ENCODE results near the gene ABCC4. TPM values are rescaled to one million over a fixed set of nuclear protein-coding genes. Genes with fewer than 3 reads are reported as not detected.

Gene ABCC4, protein sequence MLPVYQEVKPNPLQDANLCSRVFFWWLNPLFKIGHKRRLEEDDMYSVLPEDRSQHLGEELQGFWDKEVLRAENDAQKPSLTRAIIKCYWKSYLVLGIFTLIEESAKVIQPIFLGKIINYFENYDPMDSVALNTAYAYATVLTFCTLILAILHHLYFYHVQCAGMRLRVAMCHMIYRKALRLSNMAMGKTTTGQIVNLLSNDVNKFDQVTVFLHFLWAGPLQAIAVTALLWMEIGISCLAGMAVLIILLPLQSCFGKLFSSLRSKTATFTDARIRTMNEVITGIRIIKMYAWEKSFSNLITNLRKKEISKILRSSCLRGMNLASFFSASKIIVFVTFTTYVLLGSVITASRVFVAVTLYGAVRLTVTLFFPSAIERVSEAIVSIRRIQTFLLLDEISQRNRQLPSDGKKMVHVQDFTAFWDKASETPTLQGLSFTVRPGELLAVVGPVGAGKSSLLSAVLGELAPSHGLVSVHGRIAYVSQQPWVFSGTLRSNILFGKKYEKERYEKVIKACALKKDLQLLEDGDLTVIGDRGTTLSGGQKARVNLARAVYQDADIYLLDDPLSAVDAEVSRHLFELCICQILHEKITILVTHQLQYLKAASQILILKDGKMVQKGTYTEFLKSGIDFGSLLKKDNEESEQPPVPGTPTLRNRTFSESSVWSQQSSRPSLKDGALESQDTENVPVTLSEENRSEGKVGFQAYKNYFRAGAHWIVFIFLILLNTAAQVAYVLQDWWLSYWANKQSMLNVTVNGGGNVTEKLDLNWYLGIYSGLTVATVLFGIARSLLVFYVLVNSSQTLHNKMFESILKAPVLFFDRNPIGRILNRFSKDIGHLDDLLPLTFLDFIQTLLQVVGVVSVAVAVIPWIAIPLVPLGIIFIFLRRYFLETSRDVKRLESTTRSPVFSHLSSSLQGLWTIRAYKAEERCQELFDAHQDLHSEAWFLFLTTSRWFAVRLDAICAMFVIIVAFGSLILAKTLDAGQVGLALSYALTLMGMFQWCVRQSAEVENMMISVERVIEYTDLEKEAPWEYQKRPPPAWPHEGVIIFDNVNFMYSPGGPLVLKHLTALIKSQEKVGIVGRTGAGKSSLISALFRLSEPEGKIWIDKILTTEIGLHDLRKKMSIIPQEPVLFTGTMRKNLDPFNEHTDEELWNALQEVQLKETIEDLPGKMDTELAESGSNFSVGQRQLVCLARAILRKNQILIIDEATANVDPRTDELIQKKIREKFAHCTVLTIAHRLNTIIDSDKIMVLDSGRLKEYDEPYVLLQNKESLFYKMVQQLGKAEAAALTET (N-terminal part only)
- total RNA-seq = 7.2 to 11.2 TPM (median 10.6 TPM) in 3 replicates
- long read RNA-seq, full-length matches to known transcripts = 17 of 23 reads
- long read RNA-seq, partial matches to known transcripts = 3 of 23 reads
- long read RNA-seq, other reads (novel, unspliced or antisense) = 3 of 23 reads

DNA sequence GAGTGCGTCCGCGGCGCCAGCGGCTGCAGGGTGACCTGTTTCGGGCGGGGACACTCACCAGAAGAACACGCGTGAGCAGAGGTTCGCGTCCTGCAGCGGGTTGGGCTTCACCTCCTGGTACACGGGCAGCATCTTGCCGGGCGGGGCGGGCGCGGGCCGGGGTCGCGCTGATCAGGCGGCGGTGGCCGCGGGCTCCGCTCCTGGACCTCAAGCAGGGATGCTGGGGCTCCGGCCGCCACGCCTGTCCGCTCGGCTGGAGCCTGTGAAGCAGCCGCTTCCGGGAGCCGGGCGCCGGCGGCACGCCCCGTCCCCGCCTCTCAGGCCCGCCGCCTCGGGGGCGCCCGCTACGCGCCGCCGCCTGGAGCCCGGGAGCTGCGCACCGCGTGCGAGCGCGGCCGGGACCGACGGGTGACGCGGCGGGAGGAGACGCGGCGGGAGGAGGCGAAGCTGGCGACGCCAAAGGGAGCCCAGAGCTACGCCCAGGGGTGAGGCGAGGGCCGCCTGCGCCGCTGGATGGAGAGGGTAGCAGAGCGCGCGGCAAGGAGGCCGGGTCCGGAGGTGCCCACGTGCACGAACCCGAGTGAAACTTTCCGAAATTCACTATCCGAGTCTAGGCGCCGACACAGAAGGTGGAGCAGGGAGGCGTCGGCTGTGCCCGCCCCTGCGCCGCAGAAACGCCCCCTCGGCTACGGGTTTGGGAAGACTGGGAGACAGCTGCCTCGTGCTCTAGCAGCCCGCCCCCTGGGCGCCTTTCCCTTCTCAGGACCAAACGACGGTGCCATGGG lies at the start of gene ABCC4:
TSS of gene ABCC4 (minus strand) at position 269 of the 785 bp plus-strand sequence. CDS start at position 132, 137 bp downstream.
- no peaks in the 10 kb centered on the region for H3K9me3 Mint-ChIP-seq (ENCODE audit: low read depth)
- H3K4me3 Mint-ChIP-seq (ENCODE audit: unreplicated experiment) = peak within 1 kb of the TSS; percentile 89
- H3K27me3 Mint-ChIP-seq (ENCODE audit: low read depth) = no peaks in the 10 kb centered on the region
- TF ChIP-seq, protein P1, sequence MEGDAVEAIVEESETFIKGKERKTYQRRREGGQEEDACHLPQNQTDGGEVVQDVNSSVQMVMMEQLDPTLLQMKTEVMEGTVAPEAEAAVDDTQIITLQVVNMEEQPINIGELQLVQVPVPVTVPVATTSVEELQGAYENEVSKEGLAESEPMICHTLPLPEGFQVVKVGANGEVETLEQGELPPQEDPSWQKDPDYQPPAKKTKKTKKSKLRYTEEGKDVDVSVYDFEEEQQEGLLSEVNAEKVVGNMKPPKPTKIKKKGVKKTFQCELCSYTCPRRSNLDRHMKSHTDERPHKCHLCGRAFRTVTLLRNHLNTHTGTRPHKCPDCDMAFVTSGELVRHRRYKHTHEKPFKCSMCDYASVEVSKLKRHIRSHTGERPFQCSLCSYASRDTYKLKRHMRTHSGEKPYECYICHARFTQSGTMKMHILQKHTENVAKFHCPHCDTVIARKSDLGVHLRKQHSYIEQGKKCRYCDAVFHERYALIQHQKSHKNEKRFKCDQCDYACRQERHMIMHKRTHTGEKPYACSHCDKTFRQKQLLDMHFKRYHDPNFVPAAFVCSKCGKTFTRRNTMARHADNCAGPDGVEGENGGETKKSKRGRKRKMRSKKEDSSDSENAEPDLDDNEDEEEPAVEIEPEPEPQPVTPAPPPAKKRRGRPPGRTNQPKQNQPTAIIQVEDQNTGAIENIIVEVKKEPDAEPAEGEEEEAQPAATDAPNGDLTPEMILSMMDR (IDR thresholded peaks at IDR 0.05) = peak; percentile 42
- peaks cover 34% of the 10 kb centered on the region for H3K4me1 Mint-ChIP-seq (ENCODE audit: low read depth)
- peak within 1 kb of the TSS; percentile 87 for H3K27ac Mint-ChIP-seq (ENCODE audit: unreplicated experiment)
- no peak for DNase-seq (ENCODE audit: low spot score)
- H3K36me3 Mint-ChIP-seq (ENCODE audit: low read depth) = no peaks in the 10 kb centered on the region

DNA sequence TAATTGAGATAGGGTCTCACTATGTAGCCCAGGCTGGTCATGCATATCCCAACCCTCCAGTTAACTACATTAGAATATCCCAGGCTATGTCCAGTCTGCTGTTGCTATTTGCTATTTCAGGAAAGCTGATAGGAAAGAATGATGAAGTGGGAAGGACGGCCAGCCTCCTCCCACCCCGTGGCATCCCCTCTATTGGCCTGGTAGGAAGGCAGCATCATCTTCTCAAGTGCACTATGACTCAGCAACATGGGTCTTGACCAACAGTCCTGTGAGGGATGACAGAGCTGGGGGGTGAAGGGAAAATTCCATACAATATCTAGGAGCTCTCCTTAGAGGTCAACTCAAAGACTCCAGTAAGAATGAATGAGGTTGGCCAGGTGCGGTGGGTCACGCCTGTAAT lies 48.0 kb upstream of the ABCC4 start:
- H3K27ac Mint-ChIP-seq (ENCODE audit: unreplicated experiment) = no peak overlapping the region
- H3K9me3 Mint-ChIP-seq (ENCODE audit: low read depth) = no peaks in the 10 kb centered on the region
- peaks cover 4% of the 10 kb centered on the region for H3K27me3 Mint-ChIP-seq (ENCODE audit: low read depth)
- no peak for DNase-seq (ENCODE audit: low spot score)
- no peaks in the 10 kb centered on the region for H3K4me1 Mint-ChIP-seq (ENCODE audit: low read depth)
- H3K36me3 Mint-ChIP-seq (ENCODE audit: low read depth) = no peaks in the 10 kb centered on the region
- TF ChIP-seq, protein P1 (IDR thresholded peaks at IDR 0.05) = no peak
- no peak overlapping the region for H3K4me3 Mint-ChIP-seq (ENCODE audit: unreplicated experiment)

DNA sequence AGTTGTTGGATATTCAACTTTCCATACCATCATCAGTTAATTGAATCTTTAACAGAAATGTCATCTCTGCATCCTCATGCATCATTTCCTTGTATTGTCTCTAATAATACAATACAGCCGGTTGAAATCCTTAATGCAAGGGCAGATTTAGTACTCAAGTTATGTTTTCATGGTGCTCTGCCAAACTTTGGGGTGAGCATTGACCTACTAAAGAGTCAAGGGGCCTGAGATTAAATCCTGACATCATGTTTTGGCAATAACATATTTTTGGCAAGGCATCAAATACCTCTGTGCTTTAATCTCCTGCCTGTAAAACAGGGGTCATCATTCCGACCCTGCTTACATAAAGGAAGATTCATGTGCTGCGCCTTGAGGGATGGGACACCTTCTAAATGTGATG lies 42.7 kb upstream of the ABCC4 start:
- no peak overlapping the region for H3K27ac Mint-ChIP-seq (ENCODE audit: unreplicated experiment)
- TF ChIP-seq, protein P1 (IDR thresholded peaks at IDR 0.05) = no peak
- H3K36me3 Mint-ChIP-seq (ENCODE audit: low read depth) = no peaks in the 10 kb centered on the region
- DNase-seq (ENCODE audit: low spot score) = no peak
- H3K27me3 Mint-ChIP-seq (ENCODE audit: low read depth) = no peaks in the 10 kb centered on the region
- H3K4me1 Mint-ChIP-seq (ENCODE audit: low read depth) = no peaks in the 10 kb centered on the region
- H3K9me3 Mint-ChIP-seq (ENCODE audit: low read depth) = no peaks in the 10 kb centered on the region
- no peak overlapping the region for H3K4me3 Mint-ChIP-seq (ENCODE audit: unreplicated experiment)

DNA sequence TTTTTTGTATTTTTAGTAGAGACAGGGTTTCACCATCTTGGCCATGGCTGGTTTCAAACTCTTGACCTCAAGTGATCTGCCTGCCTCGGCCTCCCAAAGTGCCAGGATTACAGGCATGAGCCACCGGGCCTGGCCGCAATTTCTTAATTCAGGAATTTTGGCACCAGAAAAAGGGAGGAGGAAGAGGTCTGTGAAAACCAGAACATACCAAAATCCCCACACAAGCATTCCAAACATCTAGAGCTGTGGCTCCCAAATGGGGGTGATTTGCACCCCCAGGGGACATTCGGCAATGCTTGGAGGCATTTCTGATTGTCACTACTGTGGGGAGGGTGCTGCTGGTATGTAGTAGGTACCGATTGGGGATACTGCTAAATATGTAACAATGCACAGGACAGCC lies 40.2 kb upstream of the ABCC4 start:
- H3K9me3 Mint-ChIP-seq (ENCODE audit: low read depth) = no peaks in the 10 kb centered on the region
- no peaks in the 10 kb centered on the region for H3K27me3 Mint-ChIP-seq (ENCODE audit: low read depth)
- H3K4me3 Mint-ChIP-seq (ENCODE audit: unreplicated experiment) = no peak overlapping the region
- TF ChIP-seq, protein P1 (IDR thresholded peaks at IDR 0.05) = no peak
- no peak for DNase-seq (ENCODE audit: low spot score)
- no peak overlapping the region for H3K27ac Mint-ChIP-seq (ENCODE audit: unreplicated experiment)
- H3K36me3 Mint-ChIP-seq (ENCODE audit: low read depth) = no peaks in the 10 kb centered on the region
- no peaks in the 10 kb centered on the region for H3K4me1 Mint-ChIP-seq (ENCODE audit: low read depth)
